Activated naive CD8-positive, alpha-beta T cell treated with anti-CD3 and anti-CD28 coated beads for 36 hours (primary cell): ENCODE results near the gene MUS81. TPM values are rescaled to one million over a fixed set of nuclear protein-coding genes. Genes with fewer than 3 reads are reported as not detected.
A peak's percentile ranks its signal among the peaks of the same experiment; 100 is the strongest.

Experiments used
- DNase-seq: peaks from one replicate; pipeline ENCODE4 v3.0.0; 2021
- H3K27ac Mint-ChIP-seq: one replicate; pipeline ENCODE4 v1.8.0; 2022; ENCODE audit warnings: mild to moderate bottlenecking, moderate library complexity, mixed read lengths
- H3K27me3 Mint-ChIP-seq: one replicate; pipeline ENCODE4 v1.8.0; 2022; ENCODE audit warnings: mild to moderate bottlenecking, mixed read lengths
- H3K36me3 Mint-ChIP-seq: one replicate; pipeline ENCODE4 v1.8.0; 2021; ENCODE audit warnings: mild to moderate bottlenecking, mixed read lengths
- H3K4me1 Mint-ChIP-seq: one replicate; pipeline ENCODE4 v1.8.0; 2021; ENCODE audit warnings: mixed read lengths
- H3K4me3 Mint-ChIP-seq: one replicate; pipeline ENCODE4 v1.8.0; 2022; ENCODE audit warnings: mild to moderate bottlenecking, moderate library complexity, mixed read lengths
- H3K9me3 Mint-ChIP-seq: one replicate; pipeline ENCODE4 v1.8.0; 2022; ENCODE audit warnings: mixed read lengths
- total RNA-seq, 2 experiments: library from RNA; stranded (reverse); gene quantifications; one replicate each; pipeline ENCODE4 v1.2.3, GENCODE V29; 2021

Gene MUS81
- total RNA-seq, 2 experiments from 2014 or later, result 64.0 to 67.4 TPM

GRCh38 chr11:65898656-65899355, 38.6 kb downstream of the MUS81 start:
- Mint-ChIP-seq H3K4me3 (peak overlapping the region; percentile 94), H3K36me3 (peaks cover 28% of the 10 kb centered on the region), H3K9me3 (no peaks in the 10 kb centered on the region), H3K27me3 (peaks cover 3% of the 10 kb centered on the region), H3K27ac (peak overlapping the region; percentile 91), H3K4me1 (peaks cover 32% of the 10 kb centered on the region)
- DNase-seq, result no peak

DNA sequence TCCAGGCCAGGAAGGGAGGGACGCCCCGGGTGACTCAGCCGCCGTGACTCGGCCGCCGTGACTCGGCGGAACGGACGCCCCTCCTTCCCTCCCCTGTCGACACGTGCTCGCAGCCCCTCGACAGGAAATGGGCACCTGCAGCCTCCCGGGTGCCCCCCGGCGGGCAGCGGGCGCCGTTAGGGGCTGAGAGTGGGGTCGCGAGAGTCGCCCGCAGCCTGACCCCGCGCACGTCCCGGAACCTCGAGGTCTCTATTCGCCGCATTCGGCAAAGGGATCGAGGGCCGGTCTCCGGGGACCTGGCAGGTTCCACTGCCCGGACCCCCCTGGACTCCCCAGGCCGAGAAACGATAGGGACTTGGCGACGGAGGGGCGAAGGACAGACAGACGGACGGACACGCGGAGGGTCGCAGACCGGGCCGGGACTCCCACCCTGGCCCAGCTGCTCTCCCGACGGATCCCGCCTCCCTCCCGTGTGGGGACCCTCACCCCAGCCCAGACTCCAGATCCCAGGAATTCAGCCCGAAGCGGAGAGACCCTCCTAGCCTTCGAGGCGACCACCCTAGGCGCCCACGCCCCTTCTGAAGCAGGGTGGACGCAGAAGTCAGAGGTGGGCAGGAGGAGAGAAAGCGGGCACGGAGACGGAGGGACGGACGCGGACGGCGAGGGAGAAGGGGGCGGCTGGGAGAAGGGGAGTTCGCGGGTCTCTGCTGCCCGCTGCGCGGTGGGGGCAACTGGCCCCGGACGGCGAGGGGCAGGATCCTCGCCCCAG, 39.3 kb downstream of the MUS81 start:
- Mint-ChIP-seq H3K27ac (peak overlapping the region; percentile 89), H3K27me3 (peaks cover 3% of the 10 kb centered on the region), H3K9me3 (no peaks in the 10 kb centered on the region), H3K4me1 (peaks cover 27% of the 10 kb centered on the region), H3K4me3 (peak overlapping the region; percentile 94), H3K36me3 (peaks cover 22% of the 10 kb centered on the region)
- peak; percentile 86 for DNase-seq

GRCh38 chr11:65900125-65900898, 40.1 kb downstream of the MUS81 start, which contains the start of gene FOSL1:
Gene FOSL1 (minus strand): TSS chr11:65900388. CDS start chr11:65900339, 49 bp downstream.
- peaks cover 24% of the 10 kb centered on the region for H3K4me1 Mint-ChIP-seq
- peaks cover 3% of the 10 kb centered on the region for H3K27me3 Mint-ChIP-seq
- peak within 1 kb of the TSS; percentile 89 for H3K27ac Mint-ChIP-seq
- DNase-seq, result peak; percentile 97
- H3K36me3 Mint-ChIP-seq, result peaks cover 19% of the 10 kb centered on the region
- H3K9me3 Mint-ChIP-seq, result no peaks in the 10 kb centered on the region
- peak within 1 kb of the TSS; percentile 94 for H3K4me3 Mint-ChIP-seq

GRCh38 chr11:65900899-65901180, 40.6 kb downstream of the MUS81 start:
- no peak for DNase-seq
- no peak overlapping the region for H3K4me3 Mint-ChIP-seq
- peaks cover 13% of the 10 kb centered on the region for H3K36me3 Mint-ChIP-seq
- peaks cover 3% of the 10 kb centered on the region for H3K27me3 Mint-ChIP-seq
- H3K9me3 Mint-ChIP-seq, result no peaks in the 10 kb centered on the region
- peaks cover 19% of the 10 kb centered on the region for H3K4me1 Mint-ChIP-seq
- H3K27ac Mint-ChIP-seq, result no peak overlapping the region

- Mint-ChIP-seq H3K4me1 (peaks cover 2% of the 10 kb centered on the region), H3K27ac (no peak overlapping the region), H3K36me3 (peaks cover 5% of the 10 kb centered on the region), H3K27me3 (peaks cover 7% of the 10 kb centered on the region), H3K9me3 (no peaks in the 10 kb centered on the region), H3K4me3 (no peak overlapping the region)
- no peak for DNase-seq
These were observed 42.8 kb downstream of the MUS81 start for GRCh38 chr11:65903068-65903481.

- Mint-ChIP-seq H3K27me3 (peaks cover 10% of the 10 kb centered on the region), H3K27ac (no peak overlapping the region), H3K36me3 (peaks cover 3% of the 10 kb centered on the region), H3K4me3 (no peak overlapping the region), H3K9me3 (no peaks in the 10 kb centered on the region), H3K4me1 (peaks cover 2% of the 10 kb centered on the region)
- no peak for DNase-seq
These were observed 43.5 kb downstream of the MUS81 start for GRCh38 chr11:65903715-65904114.

GRCh38 chr11:65906602-65907001, 46.4 kb downstream of the MUS81 start:
- Mint-ChIP-seq H3K27me3 (peaks cover 10% of the 10 kb centered on the region), H3K4me3 (no peak overlapping the region), H3K4me1 (peaks cover 5% of the 10 kb centered on the region), H3K27ac (no peak overlapping the region), H3K36me3 (no peaks in the 10 kb centered on the region), H3K9me3 (no peaks in the 10 kb centered on the region)
- no peak for DNase-seq

- H3K27ac Mint-ChIP-seq, result no peak overlapping the region
These were observed 47.6 kb downstream of the MUS81 start for GRCh38 chr11:65907878-65908277.

GRCh38 chr11:65911682-65912568, 51.7 kb downstream of the MUS81 start:
- no peaks in the 10 kb centered on the region for H3K36me3 Mint-ChIP-seq
- H3K27me3 Mint-ChIP-seq, result peaks cover 3% of the 10 kb centered on the region
- peaks cover 20% of the 10 kb centered on the region for H3K4me1 Mint-ChIP-seq
- H3K9me3 Mint-ChIP-seq, result no peaks in the 10 kb centered on the region
- H3K4me3 Mint-ChIP-seq, result no peak overlapping the region
- no peak overlapping the region for H3K27ac Mint-ChIP-seq
- DNase-seq, result no peak

More at GRCh38 chr11:65907878-65908277, 47.6 kb downstream of the MUS81 start:
- Mint-ChIP-seq H3K27me3 (peaks cover 7% of the 10 kb centered on the region), H3K36me3 (no peaks in the 10 kb centered on the region), H3K9me3 (no peaks in the 10 kb centered on the region), H3K4me1 (peaks cover 5% of the 10 kb centered on the region), H3K4me3 (no peak overlapping the region)
- no peak for DNase-seq

DNA sequence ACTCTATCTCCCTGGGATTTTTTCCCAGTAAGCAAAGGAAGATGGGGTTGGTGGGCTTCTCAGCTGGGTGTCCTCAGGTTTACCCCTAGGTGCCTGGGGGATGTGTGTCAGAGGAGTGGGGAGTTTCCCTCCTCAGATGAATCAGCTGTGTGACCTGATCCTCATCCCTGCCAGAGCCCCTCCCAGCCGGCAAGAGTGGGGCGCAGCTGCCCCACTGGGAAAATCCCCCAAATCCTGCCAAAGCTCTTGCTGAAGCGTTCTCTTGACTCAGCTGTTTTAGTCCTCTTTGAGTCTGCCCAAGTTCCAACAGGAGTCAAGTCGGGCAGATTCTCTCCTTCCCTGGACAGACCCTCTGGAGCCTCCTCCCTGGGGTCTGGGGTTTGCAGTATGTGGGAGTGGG, 52.6 kb downstream of the MUS81 start:
- Mint-ChIP-seq H3K27me3 (peaks cover 3% of the 10 kb centered on the region), H3K36me3 (no peaks in the 10 kb centered on the region), H3K4me3 (no peak overlapping the region), H3K27ac (no peak overlapping the region), H3K9me3 (no peaks in the 10 kb centered on the region), H3K4me1 (peaks cover 25% of the 10 kb centered on the region)
- no peak for DNase-seq

DNA sequence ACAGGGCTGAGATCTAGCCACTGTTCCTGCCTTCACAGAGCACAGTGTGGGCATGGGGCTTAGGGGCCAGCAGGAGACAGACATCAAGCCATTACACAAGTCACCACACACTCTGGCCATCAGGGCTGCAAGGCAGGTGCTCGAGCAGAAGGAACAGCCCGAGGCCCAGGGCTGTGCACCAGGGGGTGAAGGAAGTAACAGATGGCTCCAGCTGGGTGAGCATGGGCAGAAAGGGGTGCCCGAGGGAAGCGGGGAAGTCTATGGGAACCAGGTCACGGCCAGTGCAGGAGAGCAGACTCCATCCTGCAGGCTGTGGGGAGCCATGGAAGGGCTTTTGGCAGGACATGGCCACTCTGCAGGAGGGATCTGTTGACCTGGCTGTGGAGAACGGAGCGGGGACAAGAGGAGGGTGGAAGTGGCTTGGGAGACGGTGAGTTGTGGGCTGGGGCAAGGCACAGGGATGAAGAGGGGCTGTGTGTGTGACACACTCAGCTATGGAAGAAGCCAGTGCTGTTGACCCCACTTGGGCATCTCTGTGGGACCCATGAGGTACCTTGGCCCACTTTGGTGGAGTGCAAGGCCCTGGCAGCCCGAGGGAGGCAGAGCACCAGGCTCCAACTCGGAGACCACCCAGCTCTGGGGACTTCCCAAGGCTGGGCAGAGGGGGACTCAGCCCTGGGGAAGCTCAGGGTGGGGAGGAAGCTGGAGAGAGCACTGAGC, 55.0 kb downstream of the MUS81 start:
- Mint-ChIP-seq H3K4me1 (peaks cover 20% of the 10 kb centered on the region), H3K9me3 (no peaks in the 10 kb centered on the region), H3K4me3 (no peak overlapping the region), H3K27me3 (no peaks in the 10 kb centered on the region), H3K36me3 (no peaks in the 10 kb centered on the region), H3K27ac (no peak overlapping the region)
- no peak for DNase-seq

GRCh38 chr11:65915821-65916251, 55.6 kb downstream of the MUS81 start:
- Mint-ChIP-seq H3K4me3 (no peak overlapping the region), H3K27me3 (no peaks in the 10 kb centered on the region), H3K36me3 (no peaks in the 10 kb centered on the region), H3K27ac (no peak overlapping the region), H3K4me1 (peaks cover 24% of the 10 kb centered on the region), H3K9me3 (no peaks in the 10 kb centered on the region)
- no peak for DNase-seq
